Endothelial cell of umbilical vein (primary cell): Measurements from ENCODE around the gene RAB4B. TPM values are rescaled to one million over a fixed set of nuclear protein-coding genes. Genes with fewer than 3 reads are reported as not detected.

Experiments
- BruUV-seq: library from RNA; stranded (reverse); fragments of 400-500 nt; replicated peaks from 2 replicates; lab custom pipeline; 2021; lab: Mats Ljungman, UMichigan
- CTCF ChIA-PET: fragments of 300-600, 350-600 bp; sonication (Branson Sonifier 250); formaldehyde crosslinking; loops from one replicate; lab custom pipeline; 2021; ENCODE audit warnings: antibody characterized with exemption, inconsistent platforms; lab: Charles Lee
- POLR2A ChIA-PET: fragments of 300-600, 350-600 bp; sonication (Branson Sonifier 250); formaldehyde crosslinking; loops from one replicate; lab custom pipeline; 2021; ENCODE audit warnings: antibody characterized with exemption, inconsistent platforms; lab: Charles Lee
- DNase-seq: peaks from one replicate; pipeline ENCODE4 v3.0.0-alpha.2; 2011; ENCODE audit warnings: low read depth, low spot score
- FAIRE-seq: peaks from 2 replicates; lab custom pipeline; 2011; peaks lifted over from hg19 to GRCh38; lab: Jason Lieb, UNC
- H2AFZ ChIP-seq: 2 replicates; pipeline ENCODE4 v1.6.0; 2012; ENCODE audit warnings: low read depth, low read length, control low read depth, inconsistent platforms
- H3K27ac ChIP-seq: 2 replicates; pipeline ENCODE4 v1.5.1; 2011; ENCODE audit warnings: low read depth, mild to moderate bottlenecking, control low read depth, low read length, moderate library complexity; ENCODE audit not compliant: insufficient read depth
- H3K27me3 ChIP-seq, 2 experiments: 2 replicates each; pipeline versions ENCODE4 v1.6.0 to v1.6.1; 2011; ENCODE audit warnings: low read length in 2 of 2, mixed read lengths in 1 of 2; ENCODE audit not compliant: control insufficient read depth in 2 of 2, insufficient read depth in 2 of 2
- H3K36me3 ChIP-seq, 2 experiments: 2 replicates in 1 of 2; 3 replicates in 1 of 2; pipeline ENCODE4 v1.5.1; 2011; ENCODE audit warnings: low read length in 2 of 2, mild to moderate bottlenecking in 1 of 2, moderate library complexity in 1 of 2; ENCODE audit not compliant: control insufficient read depth in 2 of 2, insufficient read depth in 2 of 2; ENCODE audit errors: extremely low read depth in 1 of 2
- H3K4me1 ChIP-seq: 3 replicates; pipeline ENCODE4 v1.5.1; 2011; ENCODE audit warnings: mild to moderate bottlenecking, low read length; ENCODE audit not compliant: control insufficient read depth, insufficient read depth; ENCODE audit errors: extremely low read depth
- H3K4me2 ChIP-seq: 2 replicates; pipeline ENCODE4 v1.6.1; 2011; ENCODE audit warnings: low read length, control low read depth, mixed read lengths; ENCODE audit not compliant: insufficient read depth
- H3K4me3 ChIP-seq, 3 experiments: fragments of 200-600 bp in 1 of 3; sonication (generic), shearing (Covaris generic) in 1 of 3; replicated peaks in 1 of 3; 2 replicates each; pipeline ENCODE4 v1.5.1; 2011 to 2016; ENCODE audit warnings: control low read depth in 3 of 3, low read length in 3 of 3, mild to moderate bottlenecking in 2 of 3, inconsistent platforms in 1 of 3, low read depth in 1 of 3, moderate library complexity in 1 of 3; ENCODE audit not compliant: insufficient read depth in 1 of 3
- H3K79me2 ChIP-seq: 2 replicates; pipeline ENCODE4 v1.6.0; 2012; ENCODE audit warnings: low read length, inconsistent platforms; ENCODE audit not compliant: control insufficient read depth, insufficient read depth
- H3K9ac ChIP-seq: replicated peaks from 2 replicates; pipeline ENCODE3; 2011; ENCODE audit warnings: low read length, control low read depth; ENCODE audit not compliant: insufficient read depth; ENCODE audit errors: extremely low read depth
- H3K9me1 ChIP-seq: replicated peaks from 3 replicates; pipeline ENCODE4 v1.6.0; 2011; ENCODE audit warnings: mild to moderate bottlenecking, low read length; ENCODE audit not compliant: control insufficient read depth, insufficient read depth; ENCODE audit errors: extremely low read depth
- H3K9me3 ChIP-seq: replicated peaks from 2 replicates; pipeline ENCODE4 v1.5.1; 2012; ENCODE audit warnings: low read length, inconsistent platforms; ENCODE audit not compliant: control insufficient read depth, insufficient read depth
- H4K20me1 ChIP-seq: replicated peaks from 2 replicates; pipeline ENCODE3; 2011; ENCODE audit warnings: mild to moderate bottlenecking, low read length; ENCODE audit not compliant: control insufficient read depth, insufficient read depth; ENCODE audit errors: extremely low read depth
- EZH2 ChIP-seq: IDR thresholded peaks from 2 replicates; pipeline ENCODE4 v1.6.1; 2012; ENCODE audit warnings: borderline replicate concordance, low read depth, mild to moderate bottlenecking, moderate library complexity, low read length, inconsistent platforms; ENCODE audit not compliant: severe bottlenecking
- FOS ChIP-seq: IDR thresholded peaks from 2 replicates; pipeline ENCODE4 v1.6.1; 2011; ENCODE audit warnings: mild to moderate bottlenecking, low read length, moderate library complexity, borderline replicate concordance; ENCODE audit not compliant: insufficient read depth
- GATA2 ChIP-seq: IDR thresholded peaks from 2 replicates; pipeline ENCODE4 v1.7.0; 2011; ENCODE audit warnings: low read depth, mild to moderate bottlenecking, moderate library complexity, mixed read lengths, low read length; ENCODE audit not compliant: insufficient read length, insufficient read depth
- JUN ChIP-seq: IDR thresholded peaks from 2 replicates; pipeline ENCODE4 v1.6.1; 2011; ENCODE audit warnings: borderline replicate concordance, low read depth; ENCODE audit not compliant: insufficient read length, insufficient read depth
- MAX ChIP-seq: IDR thresholded peaks from 2 replicates; pipeline ENCODE4 v1.6.1; 2011; ENCODE audit not compliant: insufficient read depth, insufficient read length
- MYC ChIP-seq: IDR thresholded peaks from one replicate; pipeline ENCODE4 v1.6.1; 2011; ENCODE audit warnings: mild to moderate bottlenecking, low read depth, low read length
- POLR2A ChIP-seq: IDR thresholded peaks from 2 replicates; pipeline ENCODE4 v1.6.1; 2012; ENCODE audit warnings: low read depth, mild to moderate bottlenecking, control low read depth, low read length
- POLR2AphosphoS5 ChIP-seq: IDR thresholded peaks from 2 replicates; pipeline ENCODE4 v1.6.1; 2012; ENCODE audit warnings: low read depth, mild to moderate bottlenecking, control low read depth, low read length, moderate library complexity; ENCODE audit not compliant: insufficient read depth
- dilution Hi-C: fragments of 300-500 bp; cut with MboI; formaldehyde crosslinking; loops from one replicate; pipeline ENCODE4 v1.15.0; 2019; ENCODE audit warnings: low sequenced_read_pairs; ENCODE audit not compliant: extremely low pct_ligation_motif_present
- intact Hi-C: fragments of 100-400 bp; cut with micrococcal nuclease; formaldehyde crosslinking; loops from one replicate; pipeline ENCODE4 v1.10.0; 2022
- polyA plus RNA-seq, 4 experiments: library from polyadenylated mRNA; depleted of rRNA in 3 of 4; stranded (reverse) in 3 of 4; unstranded in 1 of 4; fragments of >200 nt; gene quantifications; 2 replicates each; pipeline versions ENCODE4 v1.2.1 to v1.2.3, GENCODE V29; 2011 to 2012; ENCODE audit warnings: missing spikeins in 1 of 4
- total RNA-seq: library from RNA; stranded (reverse); gene quantifications from 2 replicates; pipeline ENCODE4 v1.2.3, GENCODE V29; 2021

RAB4B gene
- total and polyA plus RNA-seq, 2 donors (not counting 3 experiments of a cell fraction or from before 2014, with no cell fraction given), result 33.6 to 61.0 TPM

DNA sequence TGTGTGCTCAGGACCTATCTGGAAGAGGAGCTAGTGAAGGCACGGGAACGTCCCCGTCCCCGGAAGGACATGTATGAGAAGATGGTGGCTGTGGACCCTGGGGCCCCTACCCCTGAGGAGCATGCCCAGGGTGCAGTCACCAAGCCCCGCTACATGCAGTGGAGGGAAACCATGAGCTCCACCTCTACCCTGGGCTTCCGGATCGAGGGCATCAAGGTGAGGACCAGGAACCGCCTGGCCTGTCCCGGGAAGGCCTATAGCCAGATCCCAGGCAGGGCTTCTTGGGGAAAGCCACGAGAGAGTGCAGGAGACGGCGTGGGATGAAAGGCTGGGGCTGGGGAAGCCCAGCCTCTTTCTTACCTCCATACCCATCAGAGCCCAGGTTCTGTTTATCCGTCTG is 44.9 kb upstream of the RAB4B start:
- H3K79me2 ChIP-seq, result no peaks in the 10 kb centered on the region
- H2AFZ ChIP-seq, result no peak overlapping the region
- no peaks in the 10 kb centered on the region for H3K27me3 ChIP-seq
- no peak overlapping the region for H3K27ac ChIP-seq
- no peaks in the 10 kb centered on the region for H3K4me1 ChIP-seq
- H3K9me3 ChIP-seq, result no peaks in the 10 kb centered on the region
- H3K4me3 ChIP-seq, result no peak overlapping the region
- dilution Hi-C loops (no loop called here), intact Hi-C loops (no loop called here)
- CTCF ChIA-PET, result interaction anchor here (1.1 to 1.7 kb wide), 3 partner anchors 12 to 99 kb away, joined by 3 to 4 read pairs (median 3); partner anchors contain the start of gene EGLN2
- TF ChIP-seq GATA2 (no peak), FOS (no peak)
- H3K36me3 ChIP-seq, result peaks cover 21 to 41% of the 10 kb centered on the region in 2 experiments
- no peak overlapping the region for H3K9ac ChIP-seq
- no TSS peak for BruUV-seq
- H3K4me2 ChIP-seq, result no peak overlapping the region
- H4K20me1 ChIP-seq, result no peaks in the 10 kb centered on the region
- H3K9me1 ChIP-seq, result no peaks in the 10 kb centered on the region
- FAIRE-seq, result no peak
- POLR2A ChIA-PET, result no interaction called here
- no peak for DNase-seq

- no peak for FAIRE-seq
These were observed 42.9 kb upstream of the RAB4B start for GRCh38 chr19:40735013-40735771.

More at GRCh38 chr19:40735013-40735771, 42.9 kb upstream of the RAB4B start:
- H3K27ac ChIP-seq, result no peak overlapping the region
- H3K4me3 ChIP-seq, result no peak overlapping the region
- ChIA-PET CTCF (interaction anchor here (1.2 kb wide), 1 partner anchor 71 kb away, joined by 3 read pairs; no protein-coding TSS in a partner anchor), POLR2A (no interaction called here)
- no peak overlapping the region for H3K9ac ChIP-seq
- no peak overlapping the region for H3K4me2 ChIP-seq
- no peaks in the 10 kb centered on the region for H3K9me1 ChIP-seq
- no peaks in the 10 kb centered on the region for H3K4me1 ChIP-seq
- peaks cover 19 to 45% of the 10 kb centered on the region in 2 experiments for H3K36me3 ChIP-seq
- H3K79me2 ChIP-seq, result no peaks in the 10 kb centered on the region
- dilution Hi-C loops (no loop called here), intact Hi-C loops (no loop called here)
- no peak for DNase-seq
- BruUV-seq, result no TSS peak
- no peaks in the 10 kb centered on the region for H4K20me1 ChIP-seq
- TF ChIP-seq MYC (no peak), POLR2A (no peak), FOS (no peak), EZH2 (no peak), MAX (no peak), GATA2 (no peak), POLR2AphosphoS5 (no peak), JUN (no peak)
- H3K9me3 ChIP-seq, result no peaks in the 10 kb centered on the region
- no peaks in the 10 kb centered on the region for H3K27me3 ChIP-seq
- H2AFZ ChIP-seq, result no peak overlapping the region
